ENCODE results near the gene SPATA13.
"Not testable (repeated sequence)": the region's sequence is repeated elsewhere in the genome, so short reads cannot be mapped to it uniquely, and the experiment has no call there.

SPATA13 gene

DNA sequence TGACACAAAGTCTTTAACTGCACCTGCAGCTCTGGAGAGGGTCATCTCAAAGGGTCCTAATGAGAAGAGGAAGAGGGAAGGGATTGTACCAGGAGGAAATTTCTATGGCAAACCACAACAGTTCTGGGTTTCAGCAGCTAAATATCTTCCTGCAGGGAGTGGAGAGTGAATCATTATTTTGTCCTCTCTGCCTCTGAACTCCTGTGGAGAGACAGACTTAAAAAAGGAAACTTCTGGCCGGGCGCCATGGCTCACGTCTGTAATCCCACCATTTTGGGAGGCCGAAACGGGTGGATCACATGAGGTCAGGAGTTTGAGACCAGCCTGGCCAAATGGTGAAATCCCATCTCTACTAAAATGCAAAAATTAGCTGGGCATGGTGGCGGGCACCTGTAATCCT is 132.0 kb downstream of the SPATA13 start:
- Mint-ChIP-seq H3K27me3 (no peaks in the 10 kb centered on the region), H3K4me3 (no peak overlapping the region), H3K9me3 (no peaks in the 10 kb centered on the region), H3K27ac (no peak overlapping the region), H3K36me3 (peaks cover 45% of the 10 kb centered on the region), H3K4me1 (no peaks in the 10 kb centered on the region)
- ATAC-seq (ENCODE audit: low read depth) (no peak), DNase-seq (ENCODE audit: low spot score in 2 of 2) (no peak)

DNA sequence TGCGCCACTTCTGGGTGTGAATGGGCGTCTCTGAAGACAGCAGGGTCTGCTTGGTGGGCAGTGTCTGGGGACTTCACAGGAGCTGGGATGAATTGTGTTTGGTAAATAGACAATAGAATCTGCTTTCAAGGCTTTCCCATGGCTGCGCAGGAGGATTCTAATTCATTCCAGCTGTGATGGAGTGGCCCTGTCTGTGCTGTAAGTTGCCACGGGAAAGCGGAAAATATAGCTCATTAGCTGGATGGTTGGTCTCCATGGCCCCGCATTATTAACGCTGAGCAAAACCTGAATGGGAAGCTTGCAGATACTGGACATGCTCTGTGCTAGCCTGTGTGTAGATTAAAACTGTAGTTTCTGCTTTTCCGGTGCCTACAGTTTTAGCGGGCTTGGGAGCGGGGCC is 133.2 kb downstream of the SPATA13 start:
- Mint-ChIP-seq H3K36me3 (peaks cover 49% of the 10 kb centered on the region), H3K4me1 (no peaks in the 10 kb centered on the region), H3K27me3 (no peaks in the 10 kb centered on the region), H3K4me3 (no peak overlapping the region), H3K9me3 (no peaks in the 10 kb centered on the region), H3K27ac (no peak overlapping the region)
- ATAC-seq (ENCODE audit: low read depth): no peak
- no peak for DNase-seq (ENCODE audit: low spot score in 2 of 2)

DNA sequence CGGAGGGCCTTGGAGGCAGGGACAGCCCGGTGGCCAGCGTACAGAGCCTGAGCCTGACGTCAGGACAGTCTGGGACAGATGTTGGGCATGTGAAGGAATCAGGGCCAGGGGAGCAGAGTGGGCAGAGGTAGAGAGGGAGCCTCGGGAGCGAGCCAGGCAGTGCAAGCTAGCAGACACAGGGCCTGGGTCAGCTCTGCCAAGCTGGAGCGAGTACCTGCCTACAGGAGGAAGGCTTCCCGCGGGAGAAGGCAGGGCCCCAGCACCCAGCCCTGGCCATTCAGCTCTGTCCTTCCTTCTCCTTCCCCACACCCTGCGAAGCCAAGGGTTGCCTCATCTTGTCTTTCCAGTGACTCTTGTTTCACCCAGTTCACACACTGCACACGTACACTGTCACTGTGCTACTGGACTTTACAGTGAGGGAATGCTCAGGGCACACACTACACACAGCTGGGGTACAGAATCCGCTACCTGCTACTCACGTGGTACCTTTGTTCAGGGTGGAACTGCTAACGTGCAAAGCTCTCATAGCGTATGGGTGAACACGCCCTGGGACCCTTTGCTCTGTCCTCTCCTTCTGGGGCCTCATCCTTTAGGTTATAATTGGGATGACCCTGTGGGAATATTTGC is 139.1 kb downstream of the SPATA13 start:
- Mint-ChIP-seq H3K27ac (no peak overlapping the region), H3K4me3 (no peak overlapping the region), H3K36me3 (peaks cover 41% of the 10 kb centered on the region), H3K4me1 (no peaks in the 10 kb centered on the region), H3K9me3 (no peaks in the 10 kb centered on the region), H3K27me3 (no peaks in the 10 kb centered on the region)
- ATAC-seq (ENCODE audit: low read depth): no peak
- DNase-seq (ENCODE audit: low spot score in 2 of 2): no peak

DNA sequence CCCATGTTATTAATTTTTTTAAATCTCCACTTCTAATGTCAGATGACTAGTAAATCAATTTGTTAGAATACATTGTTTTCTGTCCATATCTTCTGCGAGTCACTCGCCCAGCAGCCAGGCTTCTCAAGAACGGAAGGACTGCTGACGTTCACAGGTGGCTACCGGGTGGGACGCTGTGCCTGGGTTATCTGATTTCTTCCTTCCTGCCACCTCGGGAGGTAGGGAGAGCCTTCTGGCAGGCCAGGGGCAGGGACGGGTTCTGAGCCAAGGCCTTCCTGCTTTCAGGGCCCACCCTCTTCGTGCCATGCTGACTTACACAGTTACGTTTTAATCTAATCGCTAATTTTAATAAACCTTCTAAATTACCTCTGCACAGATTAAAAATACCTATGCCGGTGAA is 140.9 kb downstream of the SPATA13 start:
- ATAC-seq (ENCODE audit: low read depth): no peak
- H3K4me3 Mint-ChIP-seq: no peak overlapping the region
- H3K4me1 Mint-ChIP-seq: no peaks in the 10 kb centered on the region
- H3K36me3 Mint-ChIP-seq: peaks cover 31% of the 10 kb centered on the region
- no peak for DNase-seq (ENCODE audit: low spot score in 2 of 2)
- no peak overlapping the region for H3K27ac Mint-ChIP-seq
- no peaks in the 10 kb centered on the region for H3K9me3 Mint-ChIP-seq
- H3K27me3 Mint-ChIP-seq: no peaks in the 10 kb centered on the region

DNA sequence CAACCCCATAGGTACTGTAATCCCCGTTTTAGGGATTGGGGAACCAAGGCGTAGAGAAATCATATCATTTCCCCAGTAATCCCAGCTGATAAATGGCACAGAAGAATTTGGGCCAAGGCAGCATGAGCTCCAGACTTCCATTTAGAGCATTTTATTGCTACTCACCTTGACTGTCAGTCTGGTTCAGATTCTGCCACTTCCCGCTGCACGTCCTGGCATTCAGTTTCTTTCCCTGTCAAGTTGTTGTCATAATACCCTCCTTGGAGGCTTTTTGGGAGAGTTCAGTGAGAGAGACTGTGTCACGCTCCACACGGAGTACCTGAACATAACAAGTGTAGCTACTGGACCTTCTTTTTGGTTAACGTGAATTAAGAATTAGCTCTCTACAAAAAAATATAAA is 141.4 kb downstream of the SPATA13 start:
- no peaks in the 10 kb centered on the region for H3K4me1 Mint-ChIP-seq
- no peak overlapping the region for H3K27ac Mint-ChIP-seq
- ATAC-seq (ENCODE audit: low read depth) (no peak), DNase-seq (ENCODE audit: low spot score in 2 of 2) (no peak)
- H3K27me3 Mint-ChIP-seq: no peaks in the 10 kb centered on the region
- H3K36me3 Mint-ChIP-seq: peaks cover 29% of the 10 kb centered on the region
- no peaks in the 10 kb centered on the region for H3K9me3 Mint-ChIP-seq
- H3K4me3 Mint-ChIP-seq: no peak overlapping the region

DNA sequence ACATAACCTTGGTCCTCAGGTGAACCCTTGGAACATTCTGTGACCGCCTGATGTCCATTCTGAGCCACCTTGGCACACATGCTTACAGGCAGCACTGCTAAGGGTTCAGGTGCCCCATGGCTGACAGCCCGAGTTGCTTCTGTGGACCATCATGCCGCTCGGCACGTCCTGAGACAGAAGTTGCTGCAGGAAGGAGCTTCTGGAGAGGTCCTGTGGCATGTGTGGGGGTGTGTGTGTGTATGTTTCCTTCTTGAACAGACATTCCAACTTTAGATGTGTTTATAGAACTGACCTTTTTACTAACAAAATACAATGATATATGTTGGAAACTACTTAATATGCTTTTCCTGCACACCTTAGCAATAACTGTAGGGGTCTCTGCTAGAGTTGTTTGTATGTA is 144.1 kb downstream of the SPATA13 start:
- Mint-ChIP-seq H3K36me3 (peaks cover 10% of the 10 kb centered on the region), H3K4me3 (no peak overlapping the region), H3K27me3 (no peaks in the 10 kb centered on the region), H3K4me1 (no peaks in the 10 kb centered on the region), H3K9me3 (no peaks in the 10 kb centered on the region), H3K27ac (no peak overlapping the region)
- no peak for ATAC-seq (ENCODE audit: low read depth)
- DNase-seq (ENCODE audit: low spot score in 2 of 2): no peak

DNA sequence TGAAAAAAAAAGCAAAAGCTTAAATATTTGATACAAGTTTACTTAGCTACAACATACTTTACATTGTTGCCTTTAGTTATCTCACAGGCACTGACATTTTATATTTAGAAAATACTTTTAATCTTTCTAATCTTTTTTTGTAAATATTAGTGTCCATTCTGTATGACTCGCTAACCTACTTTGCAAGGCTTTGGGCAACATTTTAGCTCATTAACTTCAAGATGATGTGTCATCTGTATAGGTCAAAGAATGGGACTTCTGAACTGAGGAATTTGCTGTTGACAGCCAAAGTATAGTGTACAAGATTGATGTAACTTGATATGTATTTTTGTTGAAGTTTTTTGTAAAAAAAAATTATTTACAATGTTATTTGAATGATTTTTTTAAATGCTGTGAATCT is 146.1 kb downstream of the SPATA13 start:
- no peak overlapping the region for H3K4me3 Mint-ChIP-seq
- ATAC-seq (ENCODE audit: low read depth): no peak
- H3K9me3 Mint-ChIP-seq: no peaks in the 10 kb centered on the region
- no peaks in the 10 kb centered on the region for H3K4me1 Mint-ChIP-seq
- no peaks in the 10 kb centered on the region for H3K27me3 Mint-ChIP-seq
- no peak overlapping the region for H3K27ac Mint-ChIP-seq
- no peak for DNase-seq (ENCODE audit: low spot score in 2 of 2)
- peaks cover 6% of the 10 kb centered on the region for H3K36me3 Mint-ChIP-seq

DNA sequence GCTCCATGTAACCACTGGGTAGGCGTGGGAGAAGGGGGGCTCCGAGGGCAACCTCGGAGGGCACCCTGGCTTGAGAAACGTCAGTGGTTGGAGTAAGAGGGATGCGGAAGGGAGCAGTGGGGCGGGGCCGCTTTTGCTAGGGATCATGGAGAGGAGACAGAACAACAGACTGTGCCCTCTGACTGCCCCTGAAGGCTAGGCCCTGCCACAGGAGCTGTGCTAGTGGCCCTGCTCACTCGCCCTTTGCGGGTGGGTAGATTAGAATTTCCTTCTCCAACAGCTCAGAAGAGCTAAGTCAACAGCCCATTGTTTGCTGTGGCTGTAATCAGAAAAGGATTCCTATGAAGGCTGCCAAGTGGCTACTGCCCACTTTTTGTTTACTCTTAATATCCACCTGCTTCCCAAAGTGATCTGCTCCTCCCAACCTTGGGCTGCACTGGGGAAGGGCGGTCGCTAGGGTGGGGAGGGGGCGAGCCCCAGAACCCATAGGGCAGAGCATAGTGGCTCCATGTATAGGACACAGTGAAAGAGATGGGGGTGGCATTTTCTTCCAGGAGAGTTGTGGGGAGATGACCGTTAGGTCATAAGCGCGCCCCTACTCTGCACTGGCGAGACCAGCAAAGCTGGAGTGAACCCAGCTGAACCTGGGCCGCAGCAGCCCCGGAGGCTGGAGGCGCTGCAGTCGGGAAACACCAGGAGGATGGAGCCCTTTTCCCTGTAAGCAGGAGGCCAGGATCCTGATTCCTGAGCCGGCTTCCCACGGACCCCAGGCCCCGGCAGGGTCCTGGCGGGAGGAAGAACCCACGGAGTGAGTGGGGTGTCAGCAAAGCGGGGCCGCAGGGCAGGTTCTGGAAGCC is 146.9 kb downstream of the SPATA13 start:
- Mint-ChIP-seq H3K4me3 (no peak overlapping the region), H3K9me3 (no peaks in the 10 kb centered on the region), H3K27me3 (peaks cover 5% of the 10 kb centered on the region), H3K4me1 (no peaks in the 10 kb centered on the region), H3K36me3 (peaks cover 3% of the 10 kb centered on the region), H3K27ac (no peak overlapping the region)
- DNase-seq (ENCODE audit: low spot score in 2 of 2) (no peak), ATAC-seq (ENCODE audit: low read depth) (no peak)

DNA sequence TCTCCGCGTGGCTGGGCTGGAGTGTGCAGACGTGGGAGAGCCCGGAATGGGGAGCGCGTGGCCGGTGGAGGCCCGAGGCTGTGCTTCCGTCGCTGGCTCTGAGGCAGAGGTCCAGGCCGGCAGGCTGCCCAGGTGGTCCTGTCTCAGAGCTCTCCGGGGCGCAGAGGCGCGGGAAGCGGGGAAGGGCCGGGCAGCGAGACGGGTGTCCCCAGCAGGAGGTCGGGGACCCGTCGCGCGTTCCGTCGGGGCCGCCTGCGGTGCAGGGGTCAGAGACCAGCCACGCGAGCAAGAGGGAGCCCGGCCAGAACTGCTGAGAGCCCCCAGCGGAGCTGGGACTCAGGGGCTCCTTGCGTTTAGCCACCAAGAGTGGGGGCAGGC is 147.5 kb downstream of the SPATA13 start:
- H3K27ac Mint-ChIP-seq: no peak overlapping the region
- peaks cover 5% of the 10 kb centered on the region for H3K27me3 Mint-ChIP-seq
- no peak for ATAC-seq (ENCODE audit: low read depth)
- no peak for DNase-seq (ENCODE audit: low spot score in 2 of 2)
- H3K9me3 Mint-ChIP-seq: no peaks in the 10 kb centered on the region
- no peaks in the 10 kb centered on the region for H3K36me3 Mint-ChIP-seq
- no peaks in the 10 kb centered on the region for H3K4me1 Mint-ChIP-seq
- H3K4me3 Mint-ChIP-seq: no peak overlapping the region

DNA sequence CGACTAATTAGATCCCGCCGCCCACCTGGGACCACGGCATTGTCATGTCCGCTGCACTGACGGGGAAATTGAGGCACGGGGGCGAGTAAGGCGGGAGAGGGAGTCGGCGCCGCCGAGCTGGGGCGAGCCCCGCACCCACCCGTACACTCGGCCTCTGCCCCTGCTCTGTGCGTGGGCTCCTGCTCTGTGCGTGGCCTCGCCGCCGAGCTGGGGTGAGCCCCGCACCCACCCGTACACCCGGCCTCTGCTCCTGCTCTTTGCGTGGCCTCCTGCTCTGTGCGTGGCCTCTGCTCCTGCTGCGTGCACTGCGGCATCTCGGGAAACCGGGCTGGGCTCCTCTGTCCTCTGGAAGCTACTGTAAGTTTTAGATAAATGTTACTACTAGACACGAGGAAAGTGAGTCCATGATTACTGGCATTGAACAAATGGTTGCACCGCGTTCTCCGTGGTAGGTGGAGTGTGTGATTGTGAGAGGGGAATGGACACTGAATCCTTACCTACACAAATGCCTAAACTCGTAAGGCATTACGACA is 148.0 kb downstream of the SPATA13 start:
- Mint-ChIP-seq H3K9me3 (no peaks in the 10 kb centered on the region), H3K4me3 (no peak overlapping the region), H3K27ac (no peak overlapping the region), H3K36me3 (no peaks in the 10 kb centered on the region), H3K27me3 (peaks cover 5% of the 10 kb centered on the region), H3K4me1 (no peaks in the 10 kb centered on the region)
- DNase-seq (ENCODE audit: low spot score in 2 of 2) (no peak), ATAC-seq (ENCODE audit: low read depth) (no peak)

DNA sequence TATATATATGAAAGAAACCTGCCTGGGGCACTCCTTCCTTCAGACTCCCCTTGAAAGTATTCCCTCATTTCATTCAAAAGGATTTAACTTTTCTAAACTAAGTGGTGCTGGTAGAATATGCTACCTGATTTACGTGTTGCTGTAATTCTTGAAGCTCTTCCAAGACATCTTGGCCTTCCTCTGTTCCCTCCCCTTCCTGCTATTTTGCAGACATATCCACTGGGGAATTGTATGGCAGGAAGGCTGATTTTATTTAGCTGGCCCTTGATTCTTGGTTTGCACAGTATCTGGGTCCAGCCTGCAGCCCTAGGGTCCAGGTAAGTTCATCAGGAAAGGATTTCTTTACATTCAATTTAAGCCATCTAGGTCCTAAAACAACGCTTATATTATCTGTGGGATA is 148.8 kb downstream of the SPATA13 start, which contains the start of gene C1QTNF9:
Gene C1QTNF9 (plus strand): TSS at position 281 of the 400 bp plus-strand sequence. CDS start 6,424 bp downstream, outside the sequence.
- H3K4me1 Mint-ChIP-seq; ATAC-seq (ENCODE audit: low read depth); H3K4me3 Mint-ChIP-seq; H3K27ac Mint-ChIP-seq; DNase-seq (ENCODE audit: low spot score in 2 of 2); H3K36me3 Mint-ChIP-seq; H3K27me3 Mint-ChIP-seq; H3K9me3 Mint-ChIP-seq: not testable (repeated sequence)

DNA sequence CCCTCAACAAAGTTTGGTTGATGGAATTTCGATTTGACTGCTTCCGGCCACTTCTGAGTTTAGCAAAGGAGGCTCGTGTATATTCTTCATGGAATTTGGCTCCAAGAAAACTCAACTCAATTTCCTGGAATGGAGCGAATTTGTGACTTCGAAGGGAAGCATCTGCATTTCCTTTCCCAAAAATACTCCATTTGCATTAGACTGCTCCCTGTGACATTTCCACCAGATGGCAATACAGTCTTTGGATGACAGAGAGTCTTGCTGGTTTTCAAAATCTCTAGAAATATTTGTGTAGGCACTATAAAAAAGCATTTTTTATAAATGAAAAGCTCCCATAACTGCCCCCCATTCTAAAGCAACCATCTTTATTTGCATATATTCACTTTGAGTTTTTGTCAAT is 152.9 kb downstream of the SPATA13 start:
- no peak for DNase-seq (ENCODE audit: low spot score in 2 of 2)
- Mint-ChIP-seq H3K27ac (no peak overlapping the region), H3K9me3 (no peaks in the 10 kb centered on the region), H3K36me3 (no peaks in the 10 kb centered on the region), H3K4me1 (no peaks in the 10 kb centered on the region), H3K4me3 (no peak overlapping the region), H3K27me3 (peaks cover 14% of the 10 kb centered on the region)
- no peak for ATAC-seq (ENCODE audit: low read depth)

DNA sequence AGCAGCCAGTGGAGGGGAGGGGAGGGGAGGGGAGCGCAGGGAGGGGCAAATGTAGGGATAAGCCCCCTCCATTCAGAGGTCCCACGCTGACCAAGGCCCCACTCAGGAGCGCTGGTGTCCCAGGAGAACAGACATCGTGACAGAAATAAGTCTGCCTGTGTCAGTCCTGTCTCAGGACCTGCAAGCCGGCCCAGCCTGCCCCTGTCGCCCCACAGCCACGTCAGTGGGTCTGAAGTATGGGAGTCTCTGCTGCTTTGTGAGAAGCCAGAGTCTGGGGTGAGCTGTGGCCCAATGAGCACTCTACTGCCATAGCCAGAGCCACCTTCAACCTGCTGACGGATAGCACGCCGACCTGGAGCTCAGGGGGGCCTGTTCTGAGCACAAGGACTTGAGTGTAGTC is 157.3 kb downstream of the SPATA13 start:
- DNase-seq (ENCODE audit: low spot score in 2 of 2); H3K4me1 Mint-ChIP-seq; H3K4me3 Mint-ChIP-seq; H3K36me3 Mint-ChIP-seq; ATAC-seq (ENCODE audit: low read depth); H3K27ac Mint-ChIP-seq; H3K9me3 Mint-ChIP-seq: not testable (repeated sequence)
- peaks cover 16% of the 10 kb centered on the region for H3K27me3 Mint-ChIP-seq

DNA sequence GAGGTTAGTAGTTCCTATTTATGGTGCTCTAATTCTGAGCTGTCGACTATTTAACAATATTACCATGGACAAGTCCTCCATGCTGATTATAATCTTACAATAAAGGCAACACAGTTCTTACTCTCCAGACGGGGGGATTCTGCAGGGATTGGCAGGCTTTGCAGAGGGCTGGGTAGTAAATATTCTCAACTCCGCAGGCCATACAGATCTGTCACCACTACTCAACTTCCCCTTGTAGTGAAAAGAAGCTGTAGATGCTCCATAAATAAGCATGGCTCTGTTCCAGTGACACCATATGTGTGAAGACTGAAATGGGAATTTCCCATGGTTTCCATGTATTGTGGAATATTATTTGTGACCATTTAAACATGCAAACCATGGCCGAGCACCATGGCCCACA is 158.4 kb downstream of the SPATA13 start:
- H3K4me3 Mint-ChIP-seq; H3K4me1 Mint-ChIP-seq; ATAC-seq (ENCODE audit: low read depth); H3K27ac Mint-ChIP-seq; H3K36me3 Mint-ChIP-seq; DNase-seq (ENCODE audit: low spot score in 2 of 2); H3K9me3 Mint-ChIP-seq: not testable (repeated sequence)
- H3K27me3 Mint-ChIP-seq: peaks cover 16% of the 10 kb centered on the region
